Kasumi-1 (cell line): Measurements from ENCODE around the gene TSPAN19.
A peak's percentile ranks its signal among the peaks of the same experiment; 100 is the strongest.
"Not testable (repeated sequence)": the region's sequence is repeated elsewhere in the genome, so short reads cannot be mapped to it uniquely, and the experiment has no call there.

Experiments
- DNase-seq, 2 experiments: peaks; one replicate each; lab custom pipeline; 2025; lab: John Stamatoyannopoulos, UW

The TSPAN19 gene

GRCh38 chr12:85036234-85036707 is at the start of gene TSPAN19, which contains the start of gene LRRIQ1:
Gene TSPAN19, minus strand, starts transcription at chr12:85036277. Its CDS starts 6,331 bp downstream, at chr12:85029946.
Gene LRRIQ1, plus strand, starts transcription at chr12:85036351. Its CDS starts 1,826 bp downstream, at chr12:85038177.
- no peak for DNase-seq

GRCh38 chr12:85085066-85085465 is 49.0 kb upstream of the TSPAN19 start:
- DNase-seq = no peak

- DNase-seq = peak; percentile 71 to 84
Observed at GRCh38 chr12:85076688-85077430, 40.8 kb upstream of the TSPAN19 start.

GRCh38 chr12:85072826-85073225 is 36.7 kb upstream of the TSPAN19 start:
- no peak for DNase-seq

GRCh38 chr12:85065837-85066482 is 29.9 kb upstream of the TSPAN19 start:
- no peak for DNase-seq

- DNase-seq = peak; percentile 19 to 23
Observed at GRCh38 chr12:85060916-85061315, 24.8 kb upstream of the TSPAN19 start.

GRCh38 chr12:85059594-85059993 is 23.5 kb upstream of the TSPAN19 start:
- no peak for DNase-seq

GRCh38 chr12:85058339-85058738 is 22.3 kb upstream of the TSPAN19 start:
- no peak for DNase-seq

GRCh38 chr12:85057370-85057963 is 21.4 kb upstream of the TSPAN19 start:
- peak; percentile 30 to 58 for DNase-seq

- no peak for DNase-seq
Observed at GRCh38 chr12:85043829-85044228, 7.8 kb upstream of the TSPAN19 start.

- DNase-seq = peak in 1 of 2 experiments; percentile 4
Observed at GRCh38 chr12:85041395-85041794, 5.3 kb upstream of the TSPAN19 start.

GRCh38 chr12:85036733-85037132 is 656 bp upstream of the TSPAN19 start:
- DNase-seq = no peak

- DNase-seq = peak; percentile 48 to 51
Observed at GRCh38 chr12:85029456-85029855, 6.6 kb downstream of the TSPAN19 start.

- no peak for DNase-seq
Observed at GRCh38 chr12:85018098-85018497, 18.0 kb downstream of the TSPAN19 start.

- DNase-seq = no peak
Observed at GRCh38 chr12:85017618-85018017, 18.5 kb downstream of the TSPAN19 start.

GRCh38 chr12:85017133-85017532 is 18.9 kb downstream of the TSPAN19 start:
- no peak for DNase-seq

GRCh38 chr12:85016413-85016812 is 19.7 kb downstream of the TSPAN19 start:
- no peak for DNase-seq

- DNase-seq = no peak
Observed at GRCh38 chr12:85007836-85008235, 28.2 kb downstream of the TSPAN19 start.

GRCh38 chr12:85006206-85006605 is 29.9 kb downstream of the TSPAN19 start:
- DNase-seq = no peak

- no peak for DNase-seq
Observed at GRCh38 chr12:85005615-85006014, 30.5 kb downstream of the TSPAN19 start.

GRCh38 chr12:85005047-85005446 is 31.0 kb downstream of the TSPAN19 start:
- not testable (repeated sequence) for DNase-seq

GRCh38 chr12:85004204-85004603 is 31.9 kb downstream of the TSPAN19 start:
- DNase-seq = no peak

- DNase-seq = no peak
Observed at GRCh38 chr12:85002778-85003296, 33.2 kb downstream of the TSPAN19 start.
